Activated T-cell treated with anti-CD3 and anti-CD28 coated beads, Interleukin-2, amount 50 U/mL, for 48 hours (primary cell): ENCODE measurements around the gene COX7C.
A peak's percentile ranks its signal among the peaks of the same experiment; 100 is the strongest.

Experiments used
- DNase-seq, 2 experiments: peaks; one replicate each; pipeline ENCODE4 v3.0.0-alpha.2; 2020

The COX7C gene

GRCh38 chr5:86665984-86666760 is 48.4 kb downstream of the COX7C start:
- DNase-seq = peak; percentile 15 to 19

GRCh38 chr5:86666981-86667380 is 49.2 kb downstream of the COX7C start:
- no peak for DNase-seq
